GM12891 (cell line): ENCODE measurements around the gene ABCA2.
A peak's percentile ranks its signal among the peaks of the same experiment; 100 is the strongest.

Source experiments
- DNase-seq: peaks from one replicate; pipeline ENCODE4 v3.0.0; 2011; ENCODE audit warnings: low spot score; ENCODE audit not compliant: insufficient read length
- FAIRE-seq: peaks from 2 replicates; lab custom pipeline; 2011; peaks lifted over from hg19 to GRCh38; lab: Jason Lieb, UNC
- PAX5 ChIP-seq: IDR thresholded peaks from 2 replicates; pipeline ENCODE4 v1.6.1; 2011; ENCODE audit warnings: low read length, moderate library complexity, mild to moderate bottlenecking; ENCODE audit not compliant: insufficient read depth, severe bottlenecking
- POLR2A ChIP-seq: IDR thresholded peaks from 2 replicates; pipeline ENCODE4 v1.6.1; 2011; ENCODE audit warnings: low read depth, low read length, control low read depth
- POLR2AphosphoS5 ChIP-seq: IDR thresholded peaks from 2 replicates; pipeline ENCODE4 v1.6.1; 2011; ENCODE audit warnings: low read depth, low read length, control low read depth
- POU2F2 ChIP-seq: IDR thresholded peaks from 2 replicates; pipeline ENCODE4 v1.6.1; 2011; ENCODE audit warnings: low read depth, mild to moderate bottlenecking, control low read depth, low read length, moderate library complexity
- SPI1 ChIP-seq: IDR thresholded peaks from 2 replicates; pipeline ENCODE4 v1.6.1; 2011; ENCODE audit warnings: low read depth, low read length, control low read depth
- TAF1 ChIP-seq: IDR thresholded peaks from 2 replicates; pipeline ENCODE4 v1.6.1; 2011; ENCODE audit warnings: low read depth, low read length, control low read depth

The ABCA2 gene

GRCh38 chr9:137030538-137031527 is 2.8 kb upstream of the ABCA2 start:
- TF ChIP-seq POLR2AphosphoS5: no peak
- no peak for TF ChIP-seq PAX5
- TF ChIP-seq SPI1: no peak
- TF ChIP-seq POU2F2: no peak
- no peak for TF ChIP-seq POLR2A
- TF ChIP-seq TAF1: no peak
- DNase-seq (no peak), FAIRE-seq (peak; percentile 84)

- no peak for DNase-seq
- no peak for TF ChIP-seq SPI1
- no peak for TF ChIP-seq POLR2AphosphoS5
- no peak for FAIRE-seq
Measured at GRCh38 chr9:137030006-137030405, 2.0 kb upstream of the ABCA2 start.

- TF ChIP-seq POLR2A (no peak), PAX5 (no peak), TAF1 (no peak), POLR2AphosphoS5 (no peak), POU2F2 (no peak), SPI1 (no peak)
- FAIRE-seq (peak; percentile 89), DNase-seq (peak; percentile 75)
Measured at GRCh38 chr9:137029058-137029936, 1.3 kb upstream of the ABCA2 start.

DNA sequence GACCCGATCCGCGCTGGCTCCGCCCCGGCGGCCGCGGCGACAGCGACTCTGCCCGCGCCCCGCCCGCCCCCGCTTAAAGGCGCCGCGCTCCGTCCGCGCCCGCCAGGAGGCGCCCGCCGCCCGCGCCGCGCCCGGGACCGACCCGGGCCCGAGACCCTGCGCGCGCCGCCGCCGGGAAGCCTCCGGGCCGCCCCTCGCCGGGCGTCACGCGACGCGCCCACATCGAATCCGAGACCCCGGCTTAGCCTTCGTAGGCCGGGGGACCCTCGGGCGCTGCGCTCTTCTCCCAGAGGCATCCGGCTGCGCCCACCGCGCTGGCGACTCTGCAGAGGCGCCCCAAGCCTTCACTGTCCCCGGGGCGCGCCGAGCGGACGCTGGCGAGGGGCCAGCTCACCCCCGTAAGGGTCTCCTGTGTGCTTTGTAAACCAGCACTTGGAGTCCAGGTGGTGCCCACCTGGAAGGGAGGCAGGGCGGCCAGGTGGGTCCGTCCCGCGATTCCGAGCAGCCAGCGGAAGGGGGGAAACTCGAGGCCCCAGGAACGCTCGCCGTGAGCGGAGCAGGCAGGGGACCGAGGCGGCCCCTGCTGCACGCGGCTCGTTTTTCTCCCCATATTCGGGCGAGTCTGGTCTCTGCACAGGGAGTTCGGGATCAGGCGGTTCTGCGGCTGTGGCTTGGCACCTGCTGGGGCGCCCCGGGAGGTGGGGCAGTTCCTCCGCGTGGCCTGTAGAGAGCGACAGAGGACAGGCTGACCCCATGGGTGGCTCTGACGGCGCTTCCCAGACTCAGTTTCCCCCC is 423 bp upstream of the ABCA2 start:
- DNase-seq (peak; percentile 70), FAIRE-seq (peak; percentile 88)
- TF ChIP-seq POLR2AphosphoS5: no peak

DNA sequence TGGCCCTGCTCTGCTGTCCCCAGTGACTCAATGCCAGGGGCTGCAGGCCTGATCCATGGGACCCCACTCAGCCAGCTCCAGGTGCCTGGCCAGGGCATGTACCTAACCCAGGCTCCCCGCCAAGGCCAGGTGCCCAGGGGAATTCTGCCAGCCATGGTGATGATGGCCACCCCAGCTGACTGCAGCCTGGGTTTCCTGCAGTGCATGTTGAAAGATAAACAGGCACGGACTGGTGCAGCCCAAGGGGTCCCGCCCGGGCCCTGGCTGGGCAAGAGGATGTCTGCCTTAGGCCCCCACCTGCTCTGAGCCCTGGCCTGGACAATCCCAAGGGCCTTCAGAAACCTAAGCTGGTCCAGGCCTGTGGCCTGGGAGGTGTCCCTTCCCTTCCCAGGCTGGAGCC is 1.2 kb downstream of the ABCA2 start:
- FAIRE-seq (no peak), DNase-seq (no peak)
- TF ChIP-seq SPI1 (no peak), PAX5 (no peak), TAF1 (no peak), POLR2AphosphoS5 (no peak), POLR2A (no peak)

GRCh38 chr9:137026384-137026783 is 1.7 kb downstream of the ABCA2 start:
- TF ChIP-seq SPI1: no peak
- no peak for TF ChIP-seq TAF1
- no peak for TF ChIP-seq POLR2A
- TF ChIP-seq POLR2AphosphoS5: no peak
- no peak for TF ChIP-seq POU2F2
- no peak for TF ChIP-seq PAX5
- no peak for DNase-seq
- FAIRE-seq: no peak

- DNase-seq (no peak), FAIRE-seq (no peak)
- TF ChIP-seq POU2F2: no peak
- TF ChIP-seq PAX5: no peak
- no peak for TF ChIP-seq POLR2A
- no peak for TF ChIP-seq POLR2AphosphoS5
- no peak for TF ChIP-seq SPI1
- no peak for TF ChIP-seq TAF1
Measured at GRCh38 chr9:137025517-137025966, 2.5 kb downstream of the ABCA2 start.

GRCh38 chr9:137023583-137023991 is 4.5 kb downstream of the ABCA2 start:
- DNase-seq (no peak), FAIRE-seq (no peak)
- TF ChIP-seq SPI1 (no peak), POLR2A (no peak), PAX5 (no peak), POLR2AphosphoS5 (no peak), TAF1 (no peak), POU2F2 (no peak)

DNA sequence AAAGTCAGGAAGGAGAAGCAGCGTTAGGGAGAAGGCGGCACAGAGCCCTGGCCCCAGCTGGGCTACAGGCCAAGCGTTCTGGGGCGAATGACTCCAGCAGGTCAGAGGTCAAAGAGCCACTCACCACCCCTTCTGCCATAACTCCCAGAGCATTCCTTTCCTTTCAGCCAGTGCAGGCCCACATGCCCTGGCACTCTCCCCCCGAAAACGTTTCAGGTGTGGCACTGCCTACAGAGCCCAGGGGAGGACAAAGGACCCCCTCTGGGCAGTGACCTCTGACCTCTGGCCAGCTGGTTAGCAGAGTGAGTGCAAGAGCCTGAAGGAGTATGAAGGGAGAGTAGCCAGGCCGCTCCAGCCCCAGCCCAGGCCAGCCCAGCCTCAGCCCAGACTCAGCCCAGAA is 4.9 kb downstream of the ABCA2 start:
- FAIRE-seq (no peak), DNase-seq (no peak)
- no peak for TF ChIP-seq POU2F2
- no peak for TF ChIP-seq POLR2AphosphoS5
- TF ChIP-seq SPI1: no peak
- TF ChIP-seq TAF1: no peak
- no peak for TF ChIP-seq POLR2A
